CD4-positive, CD25-positive, alpha-beta regulatory T cell (primary cell): ENCODE results near the gene SCIN. TPM values are rescaled to one million over a fixed set of nuclear protein-coding genes. Genes with fewer than 3 reads are reported as not detected.

Source experiments
- polyA plus RNA-seq, 4 donors: library from polyadenylated mRNA; unstranded; fragments of 300-500 nt; fragmentation: Illumina TruSeq; gene quantifications; one replicate each; pipeline ENCODE4 v1.2.3, GENCODE V29; 2021
- total RNA-seq: library from RNA; stranded (reverse); gene quantifications from one replicate; pipeline ENCODE4 v1.2.3, GENCODE V29; 2022

The SCIN gene
- total and polyA plus RNA-seq, 5 donors from 2014 or later, result 0.22 to 0.31 TPM; not detected in 3

Other genes starting within 250 kb of the SCIN start
- gene VWDE, start 166.9 kb upstream of the SCIN start, total RNA-seq, result 0.86 TPM
- gene VWDE, start 166.9 kb upstream of the SCIN start, polyA plus RNA-seq, result under 1 TPM in 2 of 4 donors, not detected in 2; 0.12 to 0.37 TPM
- gene ARL4A, start 116.9 kb downstream of the SCIN start, total RNA-seq, result 52.0 TPM
- 10 to 100 TPM; 28.6 to 40.8 (median 34.0) TPM for gene ARL4A, start 116.9 kb downstream of the SCIN start, polyA plus RNA-seq